ENCODE measurements around the gene SMIM36.

GRCh38 chr17:55518510-55518909 is 7.3 kb upstream of the SMIM36 start:
- TF ChIP-seq CTCF (IDR thresholded peaks at IDR 0.05) (no peak), ZFX (IDR thresholded peaks at IDR 0.05; ENCODE audit: borderline replicate concordance) (no peak)

All from 22Rv1 (cell line).